Caco-2 (cell line): ENCODE results near the gene SHANK1. TPM values are rescaled to one million over a fixed set of nuclear protein-coding genes. Genes with fewer than 3 reads are reported as not detected.
"Not testable (repeated sequence)": the region's sequence is repeated elsewhere in the genome, so short reads cannot be mapped to it uniquely, and the experiment has no call there.

ENCODE experiments used
- Bru-seq: library from RNA; stranded (reverse); fragments of 400-500 nt; gene quantifications from one replicate; lab custom pipeline; 2021; lab: Mats Ljungman, UMichigan
- BruChase-seq, 2 experiments: library from RNA; stranded (reverse); fragments of 400-500 nt; gene quantifications; one replicate each; lab custom pipeline; 2021; lab: Mats Ljungman, UMichigan
- BruUV-seq: library from RNA; stranded (reverse); fragments of 400-500 nt; replicated peaks from 2 replicates; lab custom pipeline; 2021; lab: Mats Ljungman, UMichigan
- CTCF ChIA-PET: fragments of 300-600 bp; sonication (Branson Sonifier 250); formaldehyde crosslinking; loops from one replicate; lab custom pipeline; 2022; ENCODE audit warnings: antibody characterized with exemption; lab: Charles Lee
- POLR2A ChIA-PET: fragments of 300-600 bp; sonication (Branson Sonifier 250); formaldehyde crosslinking; loops from one replicate; lab custom pipeline; 2022; ENCODE audit warnings: antibody characterized with exemption; lab: Charles Lee
- DNase-seq, 2 experiments: peaks; one replicate each; pipeline versions ENCODE4 v3.0.0 to v3.0.0-alpha.2; 2020 to 2022
- H3K27me3 ChIP-seq: replicated peaks from 2 replicates; pipeline ENCODE4 v1.6.0; 2011; ENCODE audit warnings: low read length; ENCODE audit not compliant: control insufficient read depth, insufficient read depth
- H3K36me3 ChIP-seq: 2 replicates; pipeline ENCODE4 v1.5.1; 2011; ENCODE audit warnings: low read length; ENCODE audit not compliant: control insufficient read depth, insufficient read depth
- H3K4me1 ChIP-seq: fragments of 250-450 bp; sonication (Bioruptor Pico); 2 replicates; pipeline ENCODE4 v1.5.1; 2020; ENCODE audit warnings: mild to moderate bottlenecking
- H3K4me3 ChIP-seq: 2 replicates; pipeline ENCODE4 v1.5.1; 2011; ENCODE audit warnings: low read depth, mild to moderate bottlenecking, control low read depth, low read length
- H3K9me3 ChIP-seq: fragments of 250-450 bp; sonication (Bioruptor Pico); 2 replicates; pipeline ENCODE4 v1.5.1; 2020; ENCODE audit warnings: mild to moderate bottlenecking, moderate library complexity
- H3K27ac Mint-ChIP-seq: one replicate; pipeline ENCODE4 v1.8.0; 2022; ENCODE audit warnings: mixed read lengths; ENCODE audit not compliant: unreplicated experiment
- H3K27me3 Mint-ChIP-seq: one replicate; pipeline ENCODE4 v1.8.0; 2022; ENCODE audit warnings: mixed read lengths; ENCODE audit not compliant: insufficient read depth, unreplicated experiment
- H3K36me3 Mint-ChIP-seq: one replicate; pipeline ENCODE4 v1.8.0; 2022; ENCODE audit warnings: mild to moderate bottlenecking, mixed read lengths; ENCODE audit not compliant: insufficient read depth, unreplicated experiment
- H3K4me1 Mint-ChIP-seq: one replicate; pipeline ENCODE4 v1.8.0; 2022; ENCODE audit warnings: low read depth, mixed read lengths; ENCODE audit not compliant: unreplicated experiment
- H3K4me3 Mint-ChIP-seq: one replicate; pipeline ENCODE4 v1.8.0; 2022; ENCODE audit warnings: mild to moderate bottlenecking, moderate library complexity, mixed read lengths; ENCODE audit not compliant: unreplicated experiment
- H3K9me3 Mint-ChIP-seq: one replicate; pipeline ENCODE4 v1.8.0; 2022; ENCODE audit warnings: mixed read lengths; ENCODE audit not compliant: unreplicated experiment
- intact Hi-C: fragments of 100-400 bp; cut with micrococcal nuclease; formaldehyde crosslinking; loops from one replicate; pipeline ENCODE4 v1.10.0; 2022; ENCODE audit not compliant: unreplicated experiment
- long read RNA-seq: library from polyadenylated mRNA; stranded (forward); transcript quantifications from one replicate; pipeline ENCODE4 v2.0.0, GENCODE V29; 2022
- total RNA-seq: library from RNA; stranded (reverse); gene quantifications from 2 replicates; pipeline ENCODE4 v1.2.3, GENCODE V29; 2022
- TF ChIP-seq, protein P1 (sequence below), 2 experiments: fragments of 200-600 bp in 1 of 2; IDR thresholded peaks; 1 replicate in 1 of 2; 2 replicates in 1 of 2; pipeline versions ENCODE4 v1.5.1 to v1.8.0; 2011 to 2022; ENCODE audit warnings: antibody characterized with exemption in 1 of 2, control low read depth in 1 of 2, inconsistent platforms in 1 of 2, low read depth in 1 of 2, low read length in 1 of 2, mild to moderate bottlenecking in 1 of 2, moderate library complexity in 1 of 2; ENCODE audit not compliant: insufficient read depth in 1 of 2, severe bottlenecking in 1 of 2, unreplicated experiment in 1 of 2

SHANK1 gene
- total RNA-seq (not detected in 2 replicates), Bru-seq, nascent RNA (percentile 6 among the genes with signal in this experiment), BruChase-seq, experiment 1, labeled RNA remaining after a 2-hour chase (percentile 1 among the genes with signal in this experiment), BruChase-seq, experiment 2, labeled RNA remaining after a 6-hour chase (percentile 2 among the genes with signal in this experiment)
- long read RNA-seq: 0 reads

DNA sequence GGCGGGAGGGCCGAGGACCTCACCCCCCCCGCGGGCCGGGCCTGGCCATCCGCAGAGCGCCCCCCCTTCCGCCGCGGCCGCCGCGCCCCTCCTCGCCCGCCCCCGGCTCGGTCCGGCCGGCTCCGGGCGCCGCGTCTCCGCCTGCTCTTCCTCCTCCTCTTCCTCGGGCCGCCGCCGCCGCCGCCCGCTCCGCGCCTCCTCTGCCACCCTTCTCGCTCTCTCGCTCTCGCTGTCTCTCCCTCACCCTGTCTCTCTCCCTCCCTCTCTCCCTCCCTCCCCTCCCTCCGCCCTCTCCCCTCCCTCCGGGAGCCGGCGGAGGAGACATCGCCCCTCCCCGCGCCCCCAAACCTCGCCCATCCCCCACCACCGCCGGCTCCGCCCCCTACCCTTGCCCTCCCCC lies at the start of gene SHANK1:
Gene SHANK1, minus strand, starts transcription at position 237 of the 400 bp plus-strand sequence. CDS start 2,883 bp downstream, outside the sequence.
- Mint-ChIP-seq H3K36me3 (no peaks in the 10 kb centered on the region), H3K27ac (no peak within 1 kb of the TSS), H3K27me3 (peaks cover 52% of the 10 kb centered on the region), H3K4me1 (peaks cover 10% of the 10 kb centered on the region), H3K4me3 (peak within 1 kb of the TSS; percentile 53), H3K9me3 (no peaks in the 10 kb centered on the region)
- intact Hi-C loops: no loop called here
- Histone ChIP-seq H3K36me3 (no peaks in the 10 kb centered on the region), H3K4me3 (peak within 1 kb of the TSS; percentile 19; the same call in 1 of the 2 replicates), H3K4me1 (no peaks in the 10 kb centered on the region), H3K9me3 (no peaks in the 10 kb centered on the region), H3K27me3 (peaks cover 2% of the 10 kb centered on the region)
- no TSS peak for BruUV-seq
- ChIA-PET CTCF (no interaction called here), POLR2A (no interaction called here)
- no peak for DNase-seq
- TF ChIP-seq, protein P1, sequence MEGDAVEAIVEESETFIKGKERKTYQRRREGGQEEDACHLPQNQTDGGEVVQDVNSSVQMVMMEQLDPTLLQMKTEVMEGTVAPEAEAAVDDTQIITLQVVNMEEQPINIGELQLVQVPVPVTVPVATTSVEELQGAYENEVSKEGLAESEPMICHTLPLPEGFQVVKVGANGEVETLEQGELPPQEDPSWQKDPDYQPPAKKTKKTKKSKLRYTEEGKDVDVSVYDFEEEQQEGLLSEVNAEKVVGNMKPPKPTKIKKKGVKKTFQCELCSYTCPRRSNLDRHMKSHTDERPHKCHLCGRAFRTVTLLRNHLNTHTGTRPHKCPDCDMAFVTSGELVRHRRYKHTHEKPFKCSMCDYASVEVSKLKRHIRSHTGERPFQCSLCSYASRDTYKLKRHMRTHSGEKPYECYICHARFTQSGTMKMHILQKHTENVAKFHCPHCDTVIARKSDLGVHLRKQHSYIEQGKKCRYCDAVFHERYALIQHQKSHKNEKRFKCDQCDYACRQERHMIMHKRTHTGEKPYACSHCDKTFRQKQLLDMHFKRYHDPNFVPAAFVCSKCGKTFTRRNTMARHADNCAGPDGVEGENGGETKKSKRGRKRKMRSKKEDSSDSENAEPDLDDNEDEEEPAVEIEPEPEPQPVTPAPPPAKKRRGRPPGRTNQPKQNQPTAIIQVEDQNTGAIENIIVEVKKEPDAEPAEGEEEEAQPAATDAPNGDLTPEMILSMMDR (IDR thresholded peaks at IDR 0.05; ENCODE audit: insufficient read depth in 1 of 2, low read depth in 1 of 2, low read length in 1 of 2, severe bottlenecking in 1 of 2, unreplicated experiment in 1 of 2): no peak

DNA sequence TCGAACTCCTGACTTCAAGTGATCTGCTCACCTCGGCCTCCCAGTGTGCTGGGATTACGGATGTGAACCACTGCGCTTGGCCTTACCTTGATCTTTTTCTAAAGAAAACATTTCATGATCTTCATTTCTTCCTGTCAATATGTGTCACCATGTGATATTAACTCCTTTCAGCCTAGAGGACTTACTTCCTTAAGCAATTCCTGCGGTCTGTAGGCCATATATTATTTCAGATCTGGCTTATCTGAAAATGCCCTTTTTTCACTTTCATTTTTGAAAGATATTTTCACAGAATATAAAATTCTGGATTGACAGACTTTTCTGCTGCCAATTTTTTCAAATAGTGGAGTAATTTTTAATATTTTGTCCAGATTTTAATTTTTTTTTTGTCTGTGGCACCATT lies 48.7 kb upstream of the SHANK1 start:
- intact Hi-C loops: no loop called here
- no peak for DNase-seq

DNA sequence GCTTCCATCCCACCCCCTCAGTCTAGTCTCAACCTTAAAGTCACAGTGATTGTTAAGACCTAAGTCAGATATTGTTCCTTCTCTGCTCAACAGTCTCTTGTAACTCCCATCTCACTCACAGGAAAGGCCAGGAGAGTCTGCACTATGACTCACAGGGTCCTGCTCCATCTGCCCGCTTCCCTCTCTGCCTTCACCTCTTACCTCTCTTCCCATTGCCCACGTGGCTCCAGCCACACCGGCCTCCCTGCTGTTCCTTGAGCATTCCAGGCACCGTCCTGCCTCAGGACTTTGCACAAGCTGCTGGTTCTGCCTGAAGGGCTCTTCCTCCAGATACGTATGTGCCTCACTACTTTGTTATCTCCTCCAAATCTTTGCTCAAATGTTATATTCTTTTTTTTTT lies 47.7 kb upstream of the SHANK1 start:
- H3K36me3 Mint-ChIP-seq, POLR2A ChIA-PET, H3K9me3 ChIP-seq, H3K27ac Mint-ChIP-seq, H3K4me1 Mint-ChIP-seq, H3K4me3 Mint-ChIP-seq, H3K9me3 Mint-ChIP-seq, H3K27me3 ChIP-seq, H3K4me1 ChIP-seq, H3K36me3 ChIP-seq, intact Hi-C loops, H3K27me3 Mint-ChIP-seq, BruUV-seq, CTCF ChIA-PET, DNase-seq, H3K4me3 ChIP-seq: not testable (repeated sequence)

More for the DNA sequence above, 48.7 kb upstream of the SHANK1 start:
- Mint-ChIP-seq H3K4me1 (no peaks in the 10 kb centered on the region), H3K27me3 (peaks cover 8% of the 10 kb centered on the region), H3K4me3 (no peak overlapping the region), H3K36me3 (no peaks in the 10 kb centered on the region), H3K27ac (no peak overlapping the region), H3K9me3 (no peaks in the 10 kb centered on the region)
- H3K36me3 ChIP-seq: no peaks in the 10 kb centered on the region
- H3K4me3 ChIP-seq: no peak overlapping the region
- POLR2A ChIA-PET: no interaction called here
- CTCF ChIA-PET: interaction anchor here (0.6 kb wide), 2 partner anchors 190 to 435 kb away, joined by 5 to 6 read pairs; no protein-coding TSS in a partner anchor
- H3K9me3 ChIP-seq: no peaks in the 10 kb centered on the region
- BruUV-seq: no TSS peak
- H3K4me1 ChIP-seq: no peaks in the 10 kb centered on the region
- no peaks in the 10 kb centered on the region for H3K27me3 ChIP-seq
- TF ChIP-seq, protein P1 (IDR thresholded peaks at IDR 0.05; ENCODE audit: insufficient read depth in 1 of 2, low read depth in 1 of 2, low read length in 1 of 2, severe bottlenecking in 1 of 2, unreplicated experiment in 1 of 2): no peak

DNA sequence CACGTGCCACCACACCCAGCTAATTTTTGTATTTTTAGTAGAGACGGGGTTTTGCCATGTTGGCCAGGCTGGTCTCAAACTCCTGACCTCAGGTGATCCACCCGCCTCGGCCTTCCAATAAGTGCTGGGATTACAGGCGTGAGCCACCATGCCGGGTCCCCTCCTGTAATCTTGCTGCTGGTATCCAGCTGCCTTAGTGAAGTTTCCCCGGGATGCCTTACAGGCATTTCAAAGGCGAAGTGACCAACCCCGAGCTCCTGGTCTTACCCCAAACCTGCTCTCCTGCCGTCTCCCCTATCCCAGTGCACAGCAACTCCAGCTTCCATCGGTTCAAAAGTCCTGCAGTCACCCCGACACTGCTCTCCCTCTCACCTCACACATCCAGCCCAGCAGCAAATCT lies 47.1 kb upstream of the SHANK1 start:
- CTCF ChIA-PET, H3K27ac Mint-ChIP-seq, H3K4me3 Mint-ChIP-seq, H3K9me3 ChIP-seq, H3K36me3 ChIP-seq, intact Hi-C loops, H3K27me3 Mint-ChIP-seq, H3K9me3 Mint-ChIP-seq, BruUV-seq, H3K27me3 ChIP-seq, H3K4me1 ChIP-seq, DNase-seq, POLR2A ChIA-PET, H3K36me3 Mint-ChIP-seq, H3K4me3 ChIP-seq, H3K4me1 Mint-ChIP-seq: not testable (repeated sequence)
